ENCODE data around the gene CAVIN3. TPM values are rescaled to one million over a fixed set of nuclear protein-coding genes. Genes with fewer than 3 reads are reported as not detected.

Gene CAVIN3
- total and polyA plus RNA-seq, 2 of the 8 experiments (the other 6 are each of a cell fraction or from before 2014, with no cell fraction given) = 17.7 to 26.4 TPM

- TF ChIP-seq CTCF (IDR thresholded peaks at IDR 0.05; ENCODE audit: control extremely low read depth in 1 of 3, insufficient read depth in 1 of 3, low read depth in 1 of 3, low read length in 3 of 3) (no peak), CTBP2 (IDR thresholded peaks at IDR 0.05; ENCODE audit: borderline replicate concordance, insufficient read depth, insufficient read length, low read length) (no peak), JUN (IDR thresholded peaks at IDR 0.05; ENCODE audit: low read depth, low read length) (no peak), TBP (IDR thresholded peaks at IDR 0.05; ENCODE audit: low read depth, low read length) (no peak), RAD21 (IDR thresholded peaks at IDR 0.05 in 1 of 2, conservative IDR thresholded peaks at IDR 0.05 in 1 of 2; ENCODE audit: low read depth in 2 of 2, low read length in 2 of 2) (no peak), SP2 (IDR thresholded peaks at IDR 0.05; ENCODE audit: low read length) (no peak), BRCA1 (IDR thresholded peaks at IDR 0.05; ENCODE audit: low read depth, low read length) (no peak), RBBP5 (IDR thresholded peaks at IDR 0.05; ENCODE audit: borderline replicate concordance, low read depth, low read length) (no peak), TEAD4 (IDR thresholded peaks at IDR 0.05; ENCODE audit: low read depth, low read length) (no peak), MAFK (IDR thresholded peaks at IDR 0.05; ENCODE audit: low read depth, low read length) (no peak)
Observed at GRCh38 chr11:6362185-6362872, 42.0 kb upstream of the CAVIN3 start (continued).

All from H1 (cell line).